A172 (cell line): ENCODE data around the gene WNT5A. TPM values are rescaled to one million over a fixed set of nuclear protein-coding genes. Genes with fewer than 3 reads are reported as not detected.

ENCODE experiments used
- DNase-seq: peaks from one replicate; pipeline ENCODE4 v3.0.0-alpha.2; 2015; ENCODE audit warnings: low spot score
- total RNA-seq: library from RNA; depleted of rRNA; stranded (reverse); fragments of >200 nt; shearing (Covaris generic); gene quantifications from 2 replicates; pipeline ENCODE4 v1.2.3, GENCODE V29; 2014

Gene WNT5A
- total RNA-seq, 1 experiment from 2014 or later: 15.6 TPM

- no peak for DNase-seq
These were observed 18.7 kb upstream of the WNT5A start for GRCh38 chr3:55505776-55506175.

GRCh38 chr3:55505102-55505501, 18.0 kb upstream of the WNT5A start:
- DNase-seq: peak; percentile 48

DNA sequence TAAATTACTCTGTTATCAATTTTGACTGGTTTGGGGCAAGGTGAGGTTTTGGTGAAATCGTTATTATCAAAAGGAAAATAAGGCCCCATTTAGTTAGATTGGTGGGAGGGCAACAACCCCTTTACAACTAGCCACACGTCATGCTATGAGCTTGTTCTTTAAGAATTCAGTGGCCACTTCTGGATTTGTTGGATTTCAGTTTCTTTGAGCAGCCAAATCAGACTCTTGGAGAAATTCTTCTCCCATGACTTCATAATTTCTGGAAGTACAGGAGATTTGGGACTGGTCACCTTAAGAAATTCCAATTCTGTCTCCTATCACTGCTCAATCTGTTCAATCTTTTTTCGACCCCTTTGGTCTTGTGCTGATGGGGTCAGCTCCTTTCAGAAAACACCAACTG, 14.8 kb upstream of the WNT5A start:
- DNase-seq: no peak

DNA sequence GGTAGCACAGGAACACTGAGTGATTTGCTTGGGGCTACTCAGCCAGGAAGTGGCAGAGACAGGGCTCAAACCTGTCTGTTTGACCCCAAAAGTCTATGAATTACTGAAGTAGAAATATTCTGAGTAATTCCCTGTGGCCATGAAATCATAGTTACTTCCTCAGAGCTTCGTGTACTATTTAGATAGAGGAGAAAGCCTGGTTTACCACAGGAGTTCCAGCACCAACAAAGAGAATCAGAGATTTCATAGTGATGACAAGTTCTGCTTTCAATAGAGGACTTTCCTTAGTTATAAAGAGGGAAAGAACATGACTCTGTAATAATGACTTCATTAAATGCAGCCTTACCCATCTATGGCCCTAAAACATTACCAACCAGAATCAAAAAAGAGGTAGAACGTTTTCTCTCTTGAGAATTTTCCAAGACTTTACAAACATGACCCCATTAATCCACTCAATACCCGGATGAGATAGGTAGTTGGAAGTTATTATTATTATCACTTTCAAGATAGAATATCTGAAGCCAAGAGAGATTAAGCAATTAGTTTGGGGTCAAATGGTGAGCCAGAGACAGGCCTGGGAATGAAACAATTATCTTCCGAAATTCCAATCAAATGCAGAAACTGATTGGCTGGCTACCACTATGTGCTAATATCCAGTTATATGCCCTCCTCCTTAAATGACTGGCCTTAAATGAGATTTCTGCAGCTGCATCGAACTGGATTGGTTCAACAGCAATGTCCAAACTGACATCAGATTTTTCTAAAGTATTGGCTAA, 13.6 kb upstream of the WNT5A start:
- no peak for DNase-seq

DNA sequence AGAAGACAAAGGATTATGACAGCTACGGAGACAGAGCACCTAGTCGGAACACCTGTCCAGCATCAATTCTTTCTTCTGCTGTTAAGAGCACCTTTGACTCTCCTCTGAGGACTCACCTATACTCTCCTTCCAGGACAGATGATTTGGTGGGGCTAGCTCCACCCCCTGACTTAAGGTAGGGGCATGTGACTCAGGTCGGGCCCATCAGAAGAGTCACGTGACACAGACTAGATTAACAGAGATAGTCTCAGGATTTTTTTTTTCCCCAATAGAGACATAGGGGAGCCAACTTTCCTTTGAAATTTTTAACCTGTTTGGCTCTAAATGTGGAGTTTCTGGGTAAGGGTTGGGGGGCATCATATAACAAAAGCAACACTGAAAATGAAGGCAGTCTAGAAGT, 11.4 kb upstream of the WNT5A start:
- DNase-seq: no peak

DNA sequence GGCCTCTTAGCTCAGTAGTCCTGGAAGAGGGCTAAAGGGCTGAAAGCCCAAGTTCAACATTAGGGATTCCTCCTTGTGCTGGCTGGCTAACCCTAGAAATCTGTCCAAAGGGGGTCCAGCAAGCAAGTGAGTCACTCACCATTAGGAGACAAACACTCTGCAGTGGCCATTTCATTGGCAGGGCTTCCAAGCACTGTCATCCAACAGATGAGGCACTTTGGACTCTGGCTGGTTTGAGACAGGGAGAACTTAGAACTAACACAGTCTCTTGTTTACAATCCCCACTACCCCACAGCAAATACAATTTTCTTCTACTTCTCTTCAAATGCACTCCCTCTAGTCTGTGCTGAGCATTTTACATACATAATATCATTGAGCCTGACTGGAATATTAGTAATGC, 10.1 kb upstream of the WNT5A start:
- DNase-seq: no peak

- DNase-seq: no peak
These were observed 7.9 kb upstream of the WNT5A start for GRCh38 chr3:55494976-55495375.

GRCh38 chr3:55492976-55493375, 5.9 kb upstream of the WNT5A start:
- no peak for DNase-seq

- peak; percentile 92 for DNase-seq
These were observed 4.2 kb upstream of the WNT5A start for GRCh38 chr3:55491296-55491816.

DNA sequence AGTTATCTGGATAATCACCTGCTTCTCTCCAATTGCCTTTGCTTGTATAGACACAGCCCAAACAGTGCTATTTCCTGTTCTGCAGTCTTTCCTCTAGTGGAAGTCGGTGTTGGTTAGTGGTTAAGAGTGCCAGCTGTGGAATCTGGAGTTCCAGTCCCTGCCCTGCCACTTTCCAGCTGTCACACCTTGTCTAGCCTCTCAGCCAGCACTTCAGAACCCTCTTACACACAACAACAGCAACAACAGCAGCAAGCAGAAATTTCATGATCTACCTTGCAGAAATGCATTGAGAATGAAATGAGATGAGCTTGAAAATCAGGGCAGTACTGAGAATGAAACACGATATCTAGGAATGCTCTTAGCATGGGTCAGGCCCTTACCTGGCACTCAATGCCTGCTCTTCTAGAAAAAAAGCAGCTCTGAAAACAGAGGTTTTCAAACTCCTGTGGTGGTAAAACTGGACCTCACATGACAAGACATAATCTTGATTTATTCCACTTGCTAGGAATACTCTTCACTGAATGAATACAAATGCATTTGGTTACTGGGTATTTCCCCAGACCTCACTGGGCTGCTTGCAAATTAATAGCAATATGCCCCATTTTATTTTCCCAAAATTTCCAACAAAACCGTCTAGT, 3.3 kb upstream of the WNT5A start:
- no peak for DNase-seq

- peak; percentile 35 for DNase-seq
These were observed 2.7 kb upstream of the WNT5A start for GRCh38 chr3:55489798-55490132.

DNA sequence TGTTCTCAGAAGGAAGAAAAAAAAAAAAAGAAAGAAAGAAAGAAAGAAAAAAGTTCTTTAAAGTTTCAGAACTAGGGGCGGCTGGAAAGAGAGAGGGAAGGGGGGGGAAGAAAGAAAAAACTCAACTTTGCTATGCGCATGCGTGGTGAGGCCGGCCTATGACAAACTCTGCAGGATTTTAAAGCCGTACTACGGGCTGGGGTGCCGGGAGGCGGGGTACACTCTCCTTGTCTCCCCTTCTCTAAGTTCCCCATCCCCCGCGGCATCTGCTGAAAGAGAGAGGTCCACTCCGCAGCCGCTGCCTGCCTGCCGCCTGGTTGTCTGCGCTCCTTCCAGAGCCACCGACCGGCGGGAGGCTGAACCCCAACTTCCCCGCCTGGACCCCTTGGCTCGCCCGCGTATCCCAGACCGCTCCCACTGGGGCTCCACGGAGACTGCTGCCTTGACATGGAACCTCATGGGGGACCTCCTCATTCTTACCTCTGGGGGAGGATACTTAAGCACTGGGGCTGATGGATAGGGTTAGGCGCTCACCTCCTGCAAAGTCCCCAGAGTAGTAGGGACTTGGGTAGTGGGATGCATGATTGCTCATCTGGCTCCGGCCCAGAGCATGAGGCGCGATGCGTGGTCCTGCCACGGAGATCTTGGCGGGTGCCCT, 1.4 kb upstream of the WNT5A start:
- peak; percentile 66 for DNase-seq

GRCh38 chr3:55487381-55488241, 505 bp upstream of the WNT5A start:
- peak; percentile 35 for DNase-seq

GRCh38 chr3:55486101-55486856, 827 bp downstream of the WNT5A start:
- peak; percentile 26 for DNase-seq

DNA sequence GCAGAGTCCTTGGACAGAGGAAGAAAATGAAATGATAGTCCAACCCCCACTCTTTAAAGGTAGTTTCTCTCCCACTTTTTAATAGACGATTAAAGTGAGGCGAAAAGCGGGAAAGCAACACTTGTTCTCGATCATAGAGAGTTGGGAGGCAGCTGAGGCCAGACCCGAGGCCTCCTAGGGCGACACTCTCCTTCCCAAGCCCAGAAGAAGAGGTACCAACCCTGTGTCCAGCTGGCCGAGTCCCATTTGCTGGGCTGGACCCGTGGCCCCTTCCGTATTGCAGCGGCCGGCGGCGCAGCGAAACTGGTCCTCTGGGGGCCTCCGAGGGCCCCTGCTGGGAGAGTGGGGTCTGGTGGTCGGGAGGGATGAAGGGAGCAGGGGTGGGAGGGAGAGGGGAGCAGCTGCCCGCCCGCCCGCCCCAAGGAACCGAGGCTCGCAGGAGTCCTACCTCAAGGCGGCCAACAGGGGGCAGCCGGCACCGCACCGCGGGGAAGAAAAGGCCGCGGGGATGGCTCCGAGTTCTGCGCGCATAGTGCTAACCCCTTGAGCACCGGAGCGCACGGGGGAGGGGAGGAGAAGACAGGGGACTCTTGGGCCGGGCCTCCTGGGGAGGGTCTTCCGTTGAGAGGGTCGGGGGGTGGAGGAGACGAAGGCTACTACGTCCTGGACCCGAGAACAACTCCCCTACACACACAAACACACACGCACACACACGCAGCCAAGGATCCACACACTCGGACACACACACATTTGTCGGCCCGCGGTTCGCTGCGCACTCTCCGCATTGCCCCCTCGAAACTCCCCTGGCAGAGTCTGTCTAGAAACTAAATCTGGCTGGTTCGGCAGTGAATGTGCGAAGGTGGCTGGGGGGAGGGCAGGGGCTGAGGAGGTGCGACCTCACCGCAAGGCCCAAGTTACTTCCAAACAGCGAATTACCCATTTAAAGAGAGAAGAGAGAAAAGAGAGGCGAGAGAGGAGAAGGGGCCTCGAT, 2.0 kb downstream of the WNT5A start:
- DNase-seq: peak; percentile 72

DNA sequence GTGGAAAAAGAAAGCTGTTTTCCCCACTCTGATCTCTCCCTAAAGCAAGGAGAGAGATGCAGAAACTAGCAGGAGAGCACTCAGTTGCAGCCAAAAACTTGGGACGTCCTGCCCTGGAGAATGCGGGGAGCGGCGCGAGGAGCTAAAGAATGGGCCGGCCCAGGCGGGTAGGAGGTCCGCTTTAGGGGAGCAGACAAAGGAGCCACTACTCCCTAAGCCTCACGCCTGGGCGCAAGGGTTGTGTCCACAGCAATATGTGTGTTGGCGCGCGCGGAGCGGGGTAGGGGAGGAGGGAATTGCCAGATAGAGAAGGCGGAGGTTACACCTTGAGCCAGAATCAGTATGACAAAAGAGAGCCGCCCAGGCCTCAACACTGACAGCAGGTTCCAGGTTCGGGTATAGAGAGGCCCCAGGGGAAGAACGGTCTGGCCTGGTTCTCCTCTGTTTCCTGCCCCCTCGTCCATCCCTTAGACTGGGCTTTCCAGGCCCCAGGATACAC, 2.9 kb downstream of the WNT5A start:
- no peak for DNase-seq

DNA sequence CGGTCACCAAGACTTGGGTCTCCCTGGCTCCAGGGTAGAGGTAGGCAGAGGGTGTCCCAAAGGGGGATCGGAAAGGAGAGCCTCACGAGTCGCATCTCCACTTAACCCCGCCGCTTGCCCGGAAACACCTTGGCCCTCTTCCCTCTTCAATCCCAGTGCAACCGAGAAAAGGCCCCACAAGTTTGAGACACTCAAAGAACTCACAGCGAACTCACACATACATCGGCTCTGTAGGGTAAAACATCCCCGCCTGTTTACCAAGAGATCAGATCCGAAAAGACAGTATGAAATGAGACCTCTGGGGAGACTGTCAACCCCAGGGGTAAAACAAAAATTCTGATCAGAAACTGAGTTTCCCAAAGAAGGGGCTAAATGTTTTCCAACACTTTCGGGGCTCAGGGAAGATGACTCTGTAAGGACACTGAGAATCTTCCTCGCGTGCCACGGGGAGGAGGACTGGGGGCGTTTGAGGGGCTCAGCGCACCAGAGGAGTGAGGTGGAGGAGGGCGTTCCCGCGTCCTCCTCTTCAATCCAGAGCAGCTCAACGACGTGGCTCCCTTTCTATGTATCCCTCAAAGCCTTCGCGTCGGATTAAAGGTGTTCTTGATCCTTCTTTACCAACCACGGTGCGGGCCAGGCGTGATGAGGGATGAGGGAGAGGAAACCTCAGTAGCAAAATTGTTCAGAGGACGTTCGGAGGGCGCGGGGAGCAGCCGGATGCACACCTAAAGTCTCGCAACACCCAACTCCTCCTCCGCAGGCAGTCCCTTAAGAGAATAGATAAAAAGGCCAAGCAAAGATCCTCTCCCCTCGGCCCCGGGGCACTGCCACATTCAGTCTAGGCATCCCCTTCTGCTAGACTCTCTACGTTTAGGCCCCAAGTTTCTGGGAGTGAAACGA, 3.7 kb downstream of the WNT5A start:
- no peak for DNase-seq

GRCh38 chr3:55482496-55483195, 4.5 kb downstream of the WNT5A start:
- DNase-seq: no peak
